Liver (tissue), 9 donors: ENCODE measurements around the gene ATOH8. TPM values are rescaled to one million over a fixed set of nuclear protein-coding genes. Genes with fewer than 3 reads are reported as not detected.

Experiments
- DNase-seq: peaks from one replicate; pipeline ENCODE4 v3.0.0-alpha.2; 2017; ENCODE audit warnings: low spot score
- H3K27ac ChIP-seq, 2 donors: one replicate each; pipeline ENCODE4 v1.7.0; 2013; ENCODE audit warnings: inconsistent platforms in 2 of 2, low read length in 2 of 2, control low read depth in 1 of 2, low read depth in 1 of 2, mild to moderate bottlenecking in 1 of 2
- H3K27me3 ChIP-seq, 4 donors: one replicate each; pipeline versions ENCODE4 v1.6.1 to v1.7.0; 2013; ENCODE audit warnings: low read length in 3 of 4, inconsistent platforms in 1 of 4, mild to moderate bottlenecking in 1 of 4, moderate library complexity in 1 of 4; ENCODE audit not compliant: control insufficient read depth in 4 of 4, insufficient read depth in 4 of 4
- H3K36me3 ChIP-seq, 4 donors: one replicate each; pipeline versions ENCODE4 v1.6.1 to v1.7.0; 2013; ENCODE audit warnings: low read length in 3 of 4, mild to moderate bottlenecking in 3 of 4, low read depth in 1 of 4, moderate library complexity in 1 of 4; ENCODE audit not compliant: control insufficient read depth in 4 of 4, insufficient read depth in 3 of 4
- H3K4me1 ChIP-seq, 4 donors: one replicate each; pipeline versions ENCODE4 v1.6.1 to v1.7.0; 2013; ENCODE audit warnings: low read length in 3 of 4, mild to moderate bottlenecking in 3 of 4, moderate library complexity in 1 of 4; ENCODE audit not compliant: control insufficient read depth in 4 of 4, insufficient read depth in 4 of 4
- H3K4me3 ChIP-seq, 3 donors: one replicate each; pipeline versions ENCODE4 v1.6.1 to v1.7.0; 2013; ENCODE audit warnings: low read length in 3 of 3, control low read depth in 1 of 3, low read depth in 1 of 3, mild to moderate bottlenecking in 1 of 3
- H3K9ac ChIP-seq, 2 donors: one replicate each; pipeline ENCODE4 v1.7.0; 2013; ENCODE audit warnings: low read length in 2 of 2, mild to moderate bottlenecking in 2 of 2, moderate library complexity in 2 of 2, control low read depth in 1 of 2, low read depth in 1 of 2
- H3K9me3 ChIP-seq, 4 donors: one replicate each; pipeline versions ENCODE4 v1.6.1 to v1.7.0; 2013; ENCODE audit warnings: low read length in 3 of 4; ENCODE audit not compliant: control insufficient read depth in 4 of 4
- CTCF ChIP-seq: fragments of 150-350 bp; IDR thresholded peaks from 2 replicates; pipeline ENCODE4 v1.5.1; 2017; ENCODE audit warnings: improper control_type of control experiment, low read depth, low read length; ENCODE audit not compliant: missing input control
- EGR1 ChIP-seq, 2 donors: IDR thresholded peaks; 2 replicates each; pipeline ENCODE4 v1.6.1; 2016 to 2018; ENCODE audit warnings: antibody characterized with exemption in 2 of 2, low read depth in 2 of 2
- FOXA1 ChIP-seq: IDR thresholded peaks from 2 replicates; pipeline ENCODE4 v1.6.1; 2016; ENCODE audit warnings: antibody characterized with exemption
- FOXA2 ChIP-seq: IDR thresholded peaks from 2 replicates; pipeline ENCODE4 v1.6.1; 2016; ENCODE audit warnings: antibody characterized with exemption
- GABPA ChIP-seq, 2 donors: IDR thresholded peaks in 1 of 2; conservative IDR thresholded peaks in 1 of 2; 2 replicates each; pipeline ENCODE4 v1.6.1; 2016; ENCODE audit warnings: antibody characterized with exemption in 2 of 2, mild to moderate bottlenecking in 1 of 2, moderate library complexity in 1 of 2
- HNF4A ChIP-seq, 2 donors: conservative IDR thresholded peaks; 2 replicates each; pipeline ENCODE4 v1.6.1; 2016; ENCODE audit warnings: antibody characterized with exemption in 2 of 2, mild to moderate bottlenecking in 2 of 2
- HNF4G ChIP-seq: IDR thresholded peaks from 2 replicates; pipeline ENCODE4 v1.6.1; 2016; ENCODE audit warnings: antibody characterized with exemption
- JUND ChIP-seq, 2 donors: IDR thresholded peaks; 2 replicates each; pipeline ENCODE4 v1.6.1; 2016; ENCODE audit warnings: antibody characterized with exemption in 2 of 2
- MAX ChIP-seq: IDR thresholded peaks from 2 replicates; pipeline ENCODE4 v1.6.1; 2016; ENCODE audit warnings: antibody characterized with exemption
- NR2F2 ChIP-seq: IDR thresholded peaks from 2 replicates; pipeline ENCODE4 v1.6.1; 2016; ENCODE audit warnings: antibody characterized with exemption
- RAD21 ChIP-seq, 2 donors: IDR thresholded peaks; 2 replicates each; pipeline ENCODE4 v1.6.1; 2016; ENCODE audit warnings: antibody characterized with exemption in 2 of 2, mild to moderate bottlenecking in 2 of 2
- RXRA ChIP-seq, 2 donors: IDR thresholded peaks; 2 replicates each; pipeline ENCODE4 v1.6.1; 2017 to 2018; ENCODE audit warnings: antibody characterized with exemption in 2 of 2, mild to moderate bottlenecking in 1 of 2
- SP1 ChIP-seq: IDR thresholded peaks from 2 replicates; pipeline ENCODE4 v1.6.1; 2018; ENCODE audit warnings: antibody characterized with exemption, mild to moderate bottlenecking
- TAF1 ChIP-seq: conservative IDR thresholded peaks from 2 replicates; pipeline ENCODE4 v1.6.1; 2016; ENCODE audit warnings: antibody characterized with exemption, mild to moderate bottlenecking
- YY1 ChIP-seq: IDR thresholded peaks from 2 replicates; pipeline ENCODE4 v1.6.1; 2016; ENCODE audit warnings: antibody characterized with exemption, mild to moderate bottlenecking
- WGBS: extraction: QIAGEN DNeasy Blood & Tissue Kit; methylation state at CpG from one replicate; pipeline ENCODE4 v1.1.7; 2013; 5-methylcytosine and 5-hydroxymethylcytosine counted together
- polyA plus RNA-seq, 2 donors: library from polyadenylated mRNA; stranded (reverse) in 1 of 2; unstranded in 1 of 2; fragments of 200-250 nt in 1 of 2; fragments of >200 nt in 1 of 2; fragmentation: Nextera tagmentation in 1 of 2; extraction: Ambion mirVana in 1 of 2; gene quantifications; one replicate each; pipeline versions ENCODE4 v1.2.1 to v1.2.3, GENCODE V29; 2013 to 2015
- total RNA-seq, 2 donors: library from RNA; depleted of rRNA; stranded (reverse); fragments of >200 nt; gene quantifications; one replicate each; pipeline ENCODE4 v1.2.3, GENCODE V29; 2014
- TF ChIP-seq, protein P1 (sequence below): IDR thresholded peaks from 2 replicates; pipeline ENCODE4 v1.6.1; 2016; ENCODE audit warnings: antibody characterized with exemption
- TF ChIP-seq, protein P2 (sequence below): IDR thresholded peaks from 2 replicates; pipeline ENCODE4 v1.6.1; 2016; ENCODE audit warnings: antibody characterized with exemption, mild to moderate bottlenecking
- TF ChIP-seq, protein P3 (sequence below): IDR thresholded peaks from 2 replicates; pipeline ENCODE4 v1.6.1; 2016; ENCODE audit warnings: antibody characterized with exemption
- donor health status: healthy.
- donor health status: healthy.
- donor health status: healthy.
- donor health status: healthy.
- donor health status: healthy.

The ATOH8 gene
- total and polyA plus RNA-seq, 4 donors: 0.33 to 37.7 (median 26.8) TPM

DNA sequence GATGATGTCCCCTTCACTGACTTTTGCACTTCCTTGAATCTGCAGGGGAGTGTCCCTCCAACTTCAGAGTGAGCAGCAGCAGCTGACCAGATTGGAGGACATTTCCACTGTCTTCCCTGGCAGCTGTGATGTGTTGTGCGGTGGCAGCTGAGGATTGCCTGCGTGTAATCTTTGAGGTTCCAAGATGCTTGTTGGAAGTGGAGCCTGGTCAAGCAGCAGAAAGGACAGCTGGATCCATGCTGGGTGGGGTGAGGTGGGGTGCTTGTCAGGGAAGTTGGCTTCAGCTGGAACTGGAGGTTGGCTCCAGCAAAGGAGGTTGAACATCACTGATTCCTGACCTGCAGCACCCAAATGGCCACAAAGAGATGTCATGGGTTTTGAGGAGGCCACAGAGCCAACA is 70.2 kb downstream of the ATOH8 start:
- TF ChIP-seq YY1 (no peak), RXRA (IDR thresholded peaks at IDR 0.05) (no peak), JUND (IDR thresholded peaks at IDR 0.05) (no peak), HNF4A (conservative IDR thresholded peaks at IDR 0.05) (no peak), CTCF (no peak), HNF4G (no peak), NR2F2 (no peak), EGR1 (IDR thresholded peaks at IDR 0.05; ENCODE audit: low read depth in 2 of 2) (no peak), TAF1 (no peak), RAD21 (IDR thresholded peaks at IDR 0.05) (no peak), SP1 (no peak), FOXA1 (no peak), MAX (no peak), FOXA2 (no peak), GABPA (IDR thresholded peaks at IDR 0.05 in 1 of 2, conservative IDR thresholded peaks at IDR 0.05 in 1 of 2) (no peak)
- TF ChIP-seq, protein P1, sequence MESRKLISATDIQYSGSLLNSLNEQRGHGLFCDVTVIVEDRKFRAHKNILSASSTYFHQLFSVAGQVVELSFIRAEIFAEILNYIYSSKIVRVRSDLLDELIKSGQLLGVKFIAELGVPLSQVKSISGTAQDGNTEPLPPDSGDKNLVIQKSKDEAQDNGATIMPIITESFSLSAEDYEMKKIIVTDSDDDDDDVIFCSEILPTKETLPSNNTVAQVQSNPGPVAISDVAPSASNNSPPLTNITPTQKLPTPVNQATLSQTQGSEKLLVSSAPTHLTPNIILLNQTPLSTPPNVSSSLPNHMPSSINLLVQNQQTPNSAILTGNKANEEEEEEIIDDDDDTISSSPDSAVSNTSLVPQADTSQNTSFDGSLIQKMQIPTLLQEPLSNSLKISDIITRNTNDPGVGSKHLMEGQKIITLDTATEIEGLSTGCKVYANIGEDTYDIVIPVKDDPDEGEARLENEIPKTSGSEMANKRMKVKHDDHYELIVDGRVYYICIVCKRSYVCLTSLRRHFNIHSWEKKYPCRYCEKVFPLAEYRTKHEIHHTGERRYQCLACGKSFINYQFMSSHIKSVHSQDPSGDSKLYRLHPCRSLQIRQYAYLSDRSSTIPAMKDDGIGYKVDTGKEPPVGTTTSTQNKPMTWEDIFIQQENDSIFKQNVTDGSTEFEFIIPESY: no peak
- TF ChIP-seq, protein P2, sequence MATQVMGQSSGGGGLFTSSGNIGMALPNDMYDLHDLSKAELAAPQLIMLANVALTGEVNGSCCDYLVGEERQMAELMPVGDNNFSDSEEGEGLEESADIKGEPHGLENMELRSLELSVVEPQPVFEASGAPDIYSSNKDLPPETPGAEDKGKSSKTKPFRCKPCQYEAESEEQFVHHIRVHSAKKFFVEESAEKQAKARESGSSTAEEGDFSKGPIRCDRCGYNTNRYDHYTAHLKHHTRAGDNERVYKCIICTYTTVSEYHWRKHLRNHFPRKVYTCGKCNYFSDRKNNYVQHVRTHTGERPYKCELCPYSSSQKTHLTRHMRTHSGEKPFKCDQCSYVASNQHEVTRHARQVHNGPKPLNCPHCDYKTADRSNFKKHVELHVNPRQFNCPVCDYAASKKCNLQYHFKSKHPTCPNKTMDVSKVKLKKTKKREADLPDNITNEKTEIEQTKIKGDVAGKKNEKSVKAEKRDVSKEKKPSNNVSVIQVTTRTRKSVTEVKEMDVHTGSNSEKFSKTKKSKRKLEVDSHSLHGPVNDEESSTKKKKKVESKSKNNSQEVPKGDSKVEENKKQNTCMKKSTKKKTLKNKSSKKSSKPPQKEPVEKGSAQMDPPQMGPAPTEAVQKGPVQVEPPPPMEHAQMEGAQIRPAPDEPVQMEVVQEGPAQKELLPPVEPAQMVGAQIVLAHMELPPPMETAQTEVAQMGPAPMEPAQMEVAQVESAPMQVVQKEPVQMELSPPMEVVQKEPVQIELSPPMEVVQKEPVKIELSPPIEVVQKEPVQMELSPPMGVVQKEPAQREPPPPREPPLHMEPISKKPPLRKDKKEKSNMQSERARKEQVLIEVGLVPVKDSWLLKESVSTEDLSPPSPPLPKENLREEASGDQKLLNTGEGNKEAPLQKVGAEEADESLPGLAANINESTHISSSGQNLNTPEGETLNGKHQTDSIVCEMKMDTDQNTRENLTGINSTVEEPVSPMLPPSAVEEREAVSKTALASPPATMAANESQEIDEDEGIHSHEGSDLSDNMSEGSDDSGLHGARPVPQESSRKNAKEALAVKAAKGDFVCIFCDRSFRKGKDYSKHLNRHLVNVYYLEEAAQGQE: no peak
- TF ChIP-seq, protein P3, sequence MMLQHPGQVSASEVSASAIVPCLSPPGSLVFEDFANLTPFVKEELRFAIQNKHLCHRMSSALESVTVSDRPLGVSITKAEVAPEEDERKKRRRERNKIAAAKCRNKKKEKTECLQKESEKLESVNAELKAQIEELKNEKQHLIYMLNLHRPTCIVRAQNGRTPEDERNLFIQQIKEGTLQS: no peak
- no peak overlapping the region for H3K27ac ChIP-seq
- no peaks in the 10 kb centered on the region for H3K9me3 ChIP-seq
- no peaks in the 10 kb centered on the region for H3K27me3 ChIP-seq
- no peak for DNase-seq
- WGBS: 66% methylated on average over 2 of the region's 2 CpGs
- no peaks in the 10 kb centered on the region for H3K36me3 ChIP-seq
- peaks cover 0 to 5% (median 2%) of the 10 kb centered on the region in 4 donors for H3K4me1 ChIP-seq
- H3K9ac ChIP-seq: no peak overlapping the region
- H3K4me3 ChIP-seq: no peak overlapping the region
